Upper lobe of left lung (tissue), 6 donors: ENCODE measurements around the gene HSPA1L. TPM values are rescaled to one million over a fixed set of nuclear protein-coding genes. Genes with fewer than 3 reads are reported as not detected.
"Not testable (repeated sequence)": the region's sequence is repeated elsewhere in the genome, so short reads cannot be mapped to it uniquely, and the experiment has no call there.

Source experiments
- ATAC-seq, 2 donors: fragments of 200-7000 bp; cut with Tn5 transposase; one replicate each; pipeline ENCODE4 v1.9.1; 2022; ENCODE audit warnings: mild to moderate bottlenecking in 2 of 2, moderate library complexity in 2 of 2; ENCODE audit not compliant: low FRiP score in 2 of 2
- DNase-seq, 2 donors: peaks; one replicate each; pipeline ENCODE4 v3.0.0-alpha.2; 2019 to 2020
- H3K27ac ChIP-seq, 4 donors: fragments of 200-600 bp; sonication (generic); one replicate each; pipeline ENCODE4 v1.5.1; 2016 to 2019
- H3K27me3 ChIP-seq, 4 donors: fragments of 200-600 bp; sonication (generic); one replicate each; pipeline ENCODE4 v1.5.1; 2017 to 2019
- H3K36me3 ChIP-seq, 4 donors: fragments of 200-600 bp; sonication (generic); one replicate each; pipeline ENCODE4 v1.5.1; 2016 to 2019
- H3K4me1 ChIP-seq, 4 donors: fragments of 200-600 bp; sonication (generic); one replicate each; pipeline ENCODE4 v1.5.1; 2018 to 2019
- H3K4me3 ChIP-seq, 4 donors: fragments of 200-600 bp; sonication (generic); one replicate each; pipeline ENCODE4 v1.5.1; 2017 to 2019; ENCODE audit warnings: mild to moderate bottlenecking in 2 of 4, moderate library complexity in 1 of 4
- H3K9me3 ChIP-seq, 4 donors: fragments of 200-600 bp; sonication (generic); one replicate each; pipeline ENCODE4 v1.5.1; 2018 to 2019
- EP300 ChIP-seq, 4 donors: sonication (generic); formaldehyde crosslinking; IDR thresholded peaks; one replicate each; pipeline ENCODE4 v1.5.1; 2017; ENCODE audit warnings: antibody characterized with exemption in 4 of 4, control low read depth in 2 of 4
- POLR2A ChIP-seq, 4 donors: fragments of 450-650 bp; IDR thresholded peaks; one replicate each; pipeline ENCODE4 v1.5.1; 2016 to 2017; ENCODE audit warnings: antibody characterized with exemption in 4 of 4, mild to moderate bottlenecking in 2 of 4
- POLR2AphosphoS5 ChIP-seq, 2 donors: sonication (generic); formaldehyde crosslinking; IDR thresholded peaks; one replicate each; pipeline ENCODE4 v1.5.1; 2017; ENCODE audit warnings: antibody characterized with exemption in 2 of 2
- WGBS, 2 donors: methylation state at CpG; one replicate each; pipeline ENCODE4 v1.1.5; 2017 to 2018; 5-methylcytosine and 5-hydroxymethylcytosine counted together
- total RNA-seq, 6 donors: library from RNA; depleted of rRNA in 4 of 6; stranded (reverse); fragments of >200 nt in 4 of 6; gene quantifications; one replicate each; pipeline versions ENCODE4 v1.1.0 to v1.2.1, GENCODE V29; 2016 to 2021
- TF ChIP-seq, protein P1 (sequence below), 6 experiments: fragments of 450-650 bp in 4 of 6; fragments of 200-600 bp in 2 of 6; sonication (generic) in 2 of 6; IDR thresholded peaks; one replicate each; pipeline ENCODE4 v1.5.1; 2016 to 2019; ENCODE audit warnings: antibody characterized with exemption in 6 of 6
- donor health status: DM: no; HTN: no; CAD: no; lungs with moderate emphysema.
- donor health status: DM: no; HTN: yes; CAD: no; lungs with severe emphysema.

Gene HSPA1L
- total RNA-seq, 6 donors from 2014 or later: 0.89 to 3.1 (median 2.0) TPM

DNA sequence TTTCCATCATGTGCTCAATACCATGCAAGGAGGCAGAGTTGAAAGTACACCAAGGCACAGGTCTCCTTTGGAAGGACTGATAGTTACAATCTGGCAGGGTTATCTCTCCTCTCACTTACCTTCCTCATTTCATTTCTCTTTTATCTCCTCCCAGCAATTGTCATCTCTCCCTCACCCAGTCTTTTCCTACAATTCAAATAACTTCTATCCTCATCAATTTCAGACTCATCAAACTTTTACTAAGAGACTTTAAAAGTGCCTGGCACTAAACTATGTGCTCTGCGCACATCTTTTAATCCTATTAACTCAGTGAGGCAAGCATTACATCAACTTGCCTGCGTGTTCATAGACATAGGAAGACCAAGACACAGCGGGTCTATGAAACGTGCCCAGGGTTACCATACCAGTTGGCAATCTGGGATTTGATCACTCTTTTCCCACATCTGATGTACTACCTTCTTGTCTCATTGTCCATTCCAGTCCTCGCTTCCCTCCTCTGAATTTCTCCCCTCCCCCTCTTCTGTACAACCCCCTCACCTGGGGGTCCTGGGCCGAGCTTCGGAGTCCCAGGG lies 20.7 kb downstream of the HSPA1L start:
- TF ChIP-seq POLR2A (IDR thresholded peaks at IDR 0.05) (no peak), EP300 (IDR thresholded peaks at IDR 0.05) (no peak), POLR2AphosphoS5 (IDR thresholded peaks at IDR 0.05) (no peak)
- TF ChIP-seq, protein P1, sequence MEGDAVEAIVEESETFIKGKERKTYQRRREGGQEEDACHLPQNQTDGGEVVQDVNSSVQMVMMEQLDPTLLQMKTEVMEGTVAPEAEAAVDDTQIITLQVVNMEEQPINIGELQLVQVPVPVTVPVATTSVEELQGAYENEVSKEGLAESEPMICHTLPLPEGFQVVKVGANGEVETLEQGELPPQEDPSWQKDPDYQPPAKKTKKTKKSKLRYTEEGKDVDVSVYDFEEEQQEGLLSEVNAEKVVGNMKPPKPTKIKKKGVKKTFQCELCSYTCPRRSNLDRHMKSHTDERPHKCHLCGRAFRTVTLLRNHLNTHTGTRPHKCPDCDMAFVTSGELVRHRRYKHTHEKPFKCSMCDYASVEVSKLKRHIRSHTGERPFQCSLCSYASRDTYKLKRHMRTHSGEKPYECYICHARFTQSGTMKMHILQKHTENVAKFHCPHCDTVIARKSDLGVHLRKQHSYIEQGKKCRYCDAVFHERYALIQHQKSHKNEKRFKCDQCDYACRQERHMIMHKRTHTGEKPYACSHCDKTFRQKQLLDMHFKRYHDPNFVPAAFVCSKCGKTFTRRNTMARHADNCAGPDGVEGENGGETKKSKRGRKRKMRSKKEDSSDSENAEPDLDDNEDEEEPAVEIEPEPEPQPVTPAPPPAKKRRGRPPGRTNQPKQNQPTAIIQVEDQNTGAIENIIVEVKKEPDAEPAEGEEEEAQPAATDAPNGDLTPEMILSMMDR (IDR thresholded peaks at IDR 0.05): no peak
- Histone ChIP-seq H3K36me3 (peaks cover 0 to 30% (median 11%) of the 10 kb centered on the region in 4 donors), H3K9me3 (no peaks in the 10 kb centered on the region), H3K27ac (peak overlapping the region; percentile 87 to 98 (median 95)), H3K4me1 (peaks cover 9 to 28% (median 17%) of the 10 kb centered on the region in 4 donors), H3K4me3 (peak overlapping the region in 3 of 4 donors; percentile 62 to 100 (median 97)), H3K27me3 (no peaks in the 10 kb centered on the region)
- no peak for DNase-seq
- 26 to 34% methylated on average over 7 of the region's 7 CpGs for WGBS, 2 donors
- ATAC-seq: no peak

DNA sequence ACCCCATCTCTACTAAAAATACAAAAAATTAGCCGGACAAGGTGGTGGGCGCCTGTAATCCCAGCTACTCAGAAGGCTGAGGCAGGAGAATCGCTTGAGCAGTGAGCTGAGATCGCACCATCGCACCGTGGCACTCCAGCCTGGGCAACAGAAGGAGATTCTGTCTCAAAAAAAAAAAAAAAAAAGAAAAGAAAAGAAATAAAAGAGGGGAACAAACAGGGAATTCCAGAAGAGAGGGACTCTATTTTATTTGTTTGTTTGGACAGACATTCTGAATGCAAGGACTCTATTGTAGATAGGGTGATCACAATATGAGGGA lies 21.2 kb downstream of the HSPA1L start:
- WGBS, 2 donors: 89 to 93% methylated on average over 6 of the region's 6 CpGs
- not testable (repeated sequence) for H3K9me3 ChIP-seq, ATAC-seq, DNase-seq, H3K4me3 ChIP-seq, H3K27me3 ChIP-seq
- Histone ChIP-seq H3K27ac (peak overlapping the region in 1 of 4 donors; percentile 95), H3K36me3 (peaks cover 0 to 32% (median 12%) of the 10 kb centered on the region in 4 donors), H3K4me1 (peaks cover 9 to 28% (median 17%) of the 10 kb centered on the region in 4 donors)

DNA sequence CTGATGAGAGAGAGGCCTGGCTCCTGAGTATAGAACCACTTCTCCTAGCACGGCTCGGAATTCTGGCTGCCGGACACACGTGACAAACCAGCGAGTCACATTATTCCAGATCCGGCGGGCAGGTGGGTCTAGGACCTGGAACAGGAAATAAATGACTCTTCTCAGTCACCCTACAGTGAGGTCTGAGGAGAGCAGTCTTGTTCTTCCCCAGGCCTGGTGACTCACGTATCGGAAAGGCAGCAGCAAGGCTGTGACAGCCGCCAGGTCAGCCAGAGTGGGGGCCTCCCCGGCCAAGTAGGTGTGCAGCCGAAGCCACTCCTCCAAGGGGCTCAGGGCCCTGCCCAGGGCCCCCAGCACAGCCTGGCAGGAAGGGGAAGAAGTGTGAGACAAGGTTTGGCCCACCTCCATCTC lies 22.3 kb downstream of the HSPA1L start:
- DNase-seq (peak in 1 of 2 donors; percentile 65), ATAC-seq (no peak)
- 89 to 95% methylated on average over 7 to 12 of the region's 12 CpGs for WGBS, 2 donors

DNA sequence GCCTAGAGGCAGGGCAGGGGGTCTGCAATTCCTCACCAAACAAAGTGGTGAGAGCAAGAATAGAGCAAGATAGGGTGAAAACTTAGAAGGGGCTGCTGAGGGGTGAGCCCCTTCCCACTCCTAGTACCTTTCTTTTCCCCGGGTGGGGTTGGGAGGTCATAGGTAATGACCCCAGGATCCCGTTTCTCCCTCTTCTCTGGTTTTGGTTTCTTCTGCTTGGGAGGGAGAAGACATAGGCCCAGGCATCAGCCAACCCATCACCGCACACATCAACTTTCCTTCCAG lies 23.1 kb downstream of the HSPA1L start:
- Histone ChIP-seq H3K27ac (peak overlapping the region in 1 of 4 donors; percentile 21), H3K4me1 (peaks cover 9 to 28% (median 17%) of the 10 kb centered on the region in 4 donors), H3K36me3 (peaks cover 0 to 32% (median 12%) of the 10 kb centered on the region in 4 donors), H3K9me3 (no peaks in the 10 kb centered on the region), H3K27me3 (no peaks in the 10 kb centered on the region), H3K4me3 (no peak overlapping the region)
- 80 to 92% methylated on average over 3 of the region's 3 CpGs for WGBS, 2 donors
- no peak for DNase-seq
- TF ChIP-seq EP300 (IDR thresholded peaks at IDR 0.05) (no peak), POLR2A (IDR thresholded peaks at IDR 0.05) (no peak), POLR2AphosphoS5 (IDR thresholded peaks at IDR 0.05) (no peak)
- TF ChIP-seq, protein P1 (IDR thresholded peaks at IDR 0.05): no peak
- no peak for ATAC-seq

More for the DNA sequence above, 22.3 kb downstream of the HSPA1L start:
- Histone ChIP-seq H3K9me3 (no peaks in the 10 kb centered on the region), H3K4me1 (peaks cover 9 to 28% (median 17%) of the 10 kb centered on the region in 4 donors), H3K27me3 (no peaks in the 10 kb centered on the region), H3K4me3 (no peak overlapping the region), H3K27ac (peak overlapping the region in 1 of 4 donors; percentile 5), H3K36me3 (peaks cover 0 to 27% (median 12%) of the 10 kb centered on the region in 4 donors)
- no peak for TF ChIP-seq EP300 (IDR thresholded peaks at IDR 0.05)
- no peak for TF ChIP-seq POLR2AphosphoS5 (IDR thresholded peaks at IDR 0.05)
- no peak for TF ChIP-seq POLR2A (IDR thresholded peaks at IDR 0.05)
- TF ChIP-seq, protein P1 (IDR thresholded peaks at IDR 0.05): no peak

DNA sequence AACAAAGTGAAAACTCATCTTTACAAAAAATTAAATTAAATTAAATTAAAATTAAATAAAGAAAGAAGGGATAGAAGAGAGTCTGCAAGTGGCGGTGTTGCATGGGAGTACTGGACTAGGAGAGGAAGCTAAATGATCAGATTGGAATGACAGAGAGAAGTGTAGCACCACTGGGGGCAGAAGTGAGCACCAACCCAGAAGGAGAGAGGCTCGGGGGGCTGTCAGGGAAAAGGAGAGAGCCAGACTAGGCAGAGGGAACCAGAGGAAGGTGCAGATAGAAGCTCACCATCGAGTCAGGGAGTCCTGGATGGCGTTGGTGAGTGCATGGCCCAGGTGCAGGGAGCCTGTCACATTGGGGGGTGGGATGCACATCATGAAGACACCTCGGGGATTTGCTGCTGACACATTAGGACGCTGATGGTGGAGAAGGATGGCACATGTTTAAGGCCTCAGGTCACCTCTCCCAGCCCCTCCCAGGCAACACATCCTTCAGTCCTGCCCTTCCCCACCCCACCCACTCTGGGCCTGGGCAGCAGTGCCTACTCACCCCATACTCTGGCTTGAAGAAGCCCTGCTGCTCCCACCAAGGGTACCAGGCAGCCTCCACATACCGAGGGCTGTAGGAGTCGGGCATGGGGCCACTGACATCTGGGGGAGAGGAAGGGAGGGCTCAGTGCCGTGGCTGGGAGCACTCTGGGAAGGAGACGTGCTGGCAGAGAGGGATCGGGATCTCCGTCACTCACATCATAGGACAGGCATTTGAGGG lies 23.6 kb downstream of the HSPA1L start:
- Histone ChIP-seq H3K9me3 (no peaks in the 10 kb centered on the region), H3K4me1 (peaks cover 9 to 28% (median 17%) of the 10 kb centered on the region in 4 donors), H3K36me3 (peaks cover 0 to 34% (median 12%) of the 10 kb centered on the region in 4 donors), H3K27me3 (no peaks in the 10 kb centered on the region), H3K27ac (peak overlapping the region in 1 of 4 donors; percentile 21), H3K4me3 (no peak overlapping the region)
- WGBS, 2 donors: 70 to 71% methylated on average over 12 of the region's 12 CpGs
- ATAC-seq: no peak
- TF ChIP-seq, protein P1 (IDR thresholded peaks at IDR 0.05): peak in 5 of 6 experiments; percentile 11 to 37 (median 33)
- TF ChIP-seq EP300 (IDR thresholded peaks at IDR 0.05): no peak
- no peak for DNase-seq
